Activated T-helper 2 cell treated with anti-CD3 and anti-CD28 coated beads, Interferon-gamma antibody, Interleukin-2, Interleukin-4, amounts not matched to agents 10 μg/mL and 5 μg/mL and 100 μg/mL, durations not matched to agents 14 hours and 24 hours and 36 hours (primary cell): ENCODE results near the gene CDH23. TPM values are rescaled to one million over a fixed set of nuclear protein-coding genes. Genes with fewer than 3 reads are reported as not detected.

Source experiments
- DNase-seq: peaks from one replicate; pipeline ENCODE4 v3.0.0; 2021; ENCODE audit warnings: low spot score
- H3K27ac Mint-ChIP-seq: one replicate; pipeline ENCODE4 v1.8.0; 2021; ENCODE audit warnings: mixed read lengths
- H3K27me3 Mint-ChIP-seq: one replicate; pipeline ENCODE4 v1.8.0; 2021; ENCODE audit warnings: low read depth, mixed read lengths
- H3K36me3 Mint-ChIP-seq: one replicate; pipeline ENCODE4 v1.8.0; 2021; ENCODE audit warnings: low read depth, mixed read lengths
- H3K4me1 Mint-ChIP-seq: one replicate; pipeline ENCODE4 v1.8.0; 2021; ENCODE audit warnings: low read depth, mixed read lengths
- H3K4me3 Mint-ChIP-seq: one replicate; pipeline ENCODE4 v1.8.0; 2021; ENCODE audit warnings: low read depth, mild to moderate bottlenecking, moderate library complexity, mixed read lengths
- H3K9me3 Mint-ChIP-seq: one replicate; pipeline ENCODE4 v1.8.0; 2021; ENCODE audit warnings: mixed read lengths
- intact Hi-C: fragments of 100-400 bp; cut with micrococcal nuclease; formaldehyde crosslinking; loops from one replicate; pipeline ENCODE4 v1.15.1; 2023
- total RNA-seq: library from RNA; stranded (reverse); gene quantifications from 2 replicates; pipeline ENCODE4 v1.2.3, GENCODE V29; 2022

Gene CDH23
- total RNA-seq, 1 donor from 2014 or later, result 0.55 TPM

DNA sequence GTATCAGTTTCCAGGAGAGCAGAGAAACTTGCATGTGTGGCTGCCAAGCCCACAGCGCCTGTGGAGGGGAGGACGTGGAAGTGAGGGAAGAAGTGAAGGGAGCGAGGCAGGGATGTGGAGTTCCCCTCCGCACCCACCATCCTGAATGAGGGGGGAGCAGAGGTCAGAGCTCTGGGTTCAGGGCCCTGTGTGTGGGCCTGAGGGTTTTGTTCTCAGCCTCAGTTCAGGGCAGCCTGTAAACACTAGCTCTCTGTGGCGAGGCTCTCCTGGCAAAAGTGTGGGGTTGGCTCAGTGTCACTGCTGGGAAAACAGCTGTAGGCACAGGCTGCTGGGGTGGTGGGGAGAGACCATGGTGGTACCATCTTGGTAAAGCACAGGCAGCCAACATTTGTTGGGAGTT is 214.4 kb downstream of the CDH23 start:
- Mint-ChIP-seq H3K27ac (no peak overlapping the region), H3K4me1 (peaks cover 4% of the 10 kb centered on the region), H3K4me3 (no peak overlapping the region), H3K9me3 (no peaks in the 10 kb centered on the region), H3K36me3 (no peaks in the 10 kb centered on the region), H3K27me3 (peaks cover 3% of the 10 kb centered on the region)
- intact Hi-C loops, result no loop called here
- no peak for DNase-seq

DNA sequence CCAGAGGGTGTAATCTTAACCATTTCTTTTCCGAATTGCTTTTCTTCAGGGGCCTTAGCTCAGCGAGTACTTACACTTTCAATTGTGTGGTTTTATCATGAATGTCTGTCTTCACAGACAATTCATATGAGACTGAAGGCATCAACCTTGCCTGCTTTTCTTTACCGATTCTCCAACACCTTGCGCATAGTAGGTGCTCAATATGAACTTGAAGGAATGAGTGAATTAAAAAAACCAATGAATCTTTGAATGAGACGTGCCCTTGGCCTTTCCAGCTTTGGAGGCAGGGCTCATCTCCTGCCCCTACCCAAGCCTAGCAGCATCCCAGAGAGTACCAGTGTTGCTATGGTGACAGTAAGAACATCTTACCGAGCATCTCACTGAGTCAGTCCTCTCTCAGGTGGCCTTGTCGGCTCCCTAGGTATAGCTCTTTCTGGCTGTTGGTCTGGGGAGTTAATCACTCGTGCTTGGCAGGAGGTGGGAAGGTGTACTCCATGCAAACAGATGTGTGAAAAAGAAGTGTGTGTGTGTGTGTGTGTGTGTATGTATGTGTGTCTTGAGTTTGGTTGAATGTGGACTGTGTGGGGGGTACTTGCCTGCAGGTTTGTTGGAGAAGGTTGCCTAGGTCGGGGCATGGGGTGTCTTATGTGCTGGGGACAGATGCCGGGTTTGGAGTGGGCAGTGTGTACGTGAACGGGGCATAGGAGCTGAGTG is 215.1 kb downstream of the CDH23 start:
- Mint-ChIP-seq H3K9me3 (no peaks in the 10 kb centered on the region), H3K27ac (no peak overlapping the region), H3K36me3 (no peaks in the 10 kb centered on the region), H3K4me3 (no peak overlapping the region), H3K4me1 (no peaks in the 10 kb centered on the region), H3K27me3 (no peaks in the 10 kb centered on the region)
- DNase-seq, result no peak
- intact Hi-C loops, result no loop called here

DNA sequence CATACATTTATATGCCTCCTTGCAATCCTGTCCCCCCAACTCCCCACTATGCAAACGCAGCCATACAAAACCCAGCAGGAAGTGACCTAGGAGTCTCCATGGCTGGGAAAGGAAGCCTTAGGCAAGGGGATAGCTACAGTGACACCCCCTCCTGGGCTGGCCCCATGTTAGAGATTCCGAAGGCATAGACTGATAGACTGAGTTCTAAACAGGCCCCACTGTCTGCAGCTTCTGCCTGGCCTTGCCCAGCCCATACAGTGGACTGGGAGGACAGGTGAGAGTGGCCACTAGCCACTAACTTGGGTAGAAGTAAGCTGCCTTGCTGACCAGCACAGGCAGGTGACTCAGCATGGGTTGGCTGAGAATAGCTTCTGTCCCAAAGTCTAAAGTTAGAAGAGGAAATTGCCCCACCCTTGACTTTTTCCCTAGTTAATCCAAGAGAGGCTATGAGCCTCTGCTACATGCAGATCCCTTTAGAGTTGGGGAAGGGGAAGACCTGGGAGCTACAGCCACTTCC is 216.6 kb downstream of the CDH23 start:
- no peaks in the 10 kb centered on the region for H3K4me1 Mint-ChIP-seq
- H3K9me3 Mint-ChIP-seq, result no peaks in the 10 kb centered on the region
- intact Hi-C loops, result no loop called here
- no peak overlapping the region for H3K27ac Mint-ChIP-seq
- H3K4me3 Mint-ChIP-seq, result no peak overlapping the region
- no peaks in the 10 kb centered on the region for H3K36me3 Mint-ChIP-seq
- H3K27me3 Mint-ChIP-seq, result no peaks in the 10 kb centered on the region
- DNase-seq, result no peak

DNA sequence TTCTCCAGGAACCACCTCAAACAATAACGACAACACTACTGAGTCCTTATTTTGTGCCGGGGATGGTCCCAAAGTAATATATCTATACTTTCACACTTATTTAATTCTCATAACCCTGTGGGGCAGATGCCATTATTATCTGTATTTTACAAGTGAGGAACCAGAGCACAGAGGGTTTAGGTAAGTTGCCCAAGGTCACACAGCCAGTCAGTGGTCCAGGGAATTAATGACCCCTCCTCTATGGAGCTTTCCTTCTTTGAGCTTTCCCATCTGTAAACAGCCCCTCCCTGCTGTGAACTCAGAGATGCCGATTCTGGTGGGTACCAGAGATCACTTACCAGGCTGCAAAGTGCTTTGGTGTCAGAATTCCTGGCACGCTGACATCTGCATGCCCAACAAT is 217.2 kb downstream of the CDH23 start:
- Mint-ChIP-seq H3K27me3 (no peaks in the 10 kb centered on the region), H3K9me3 (no peaks in the 10 kb centered on the region), H3K4me1 (no peaks in the 10 kb centered on the region), H3K4me3 (no peak overlapping the region), H3K27ac (no peak overlapping the region), H3K36me3 (no peaks in the 10 kb centered on the region)
- no peak for DNase-seq
- intact Hi-C loops, result no loop called here

DNA sequence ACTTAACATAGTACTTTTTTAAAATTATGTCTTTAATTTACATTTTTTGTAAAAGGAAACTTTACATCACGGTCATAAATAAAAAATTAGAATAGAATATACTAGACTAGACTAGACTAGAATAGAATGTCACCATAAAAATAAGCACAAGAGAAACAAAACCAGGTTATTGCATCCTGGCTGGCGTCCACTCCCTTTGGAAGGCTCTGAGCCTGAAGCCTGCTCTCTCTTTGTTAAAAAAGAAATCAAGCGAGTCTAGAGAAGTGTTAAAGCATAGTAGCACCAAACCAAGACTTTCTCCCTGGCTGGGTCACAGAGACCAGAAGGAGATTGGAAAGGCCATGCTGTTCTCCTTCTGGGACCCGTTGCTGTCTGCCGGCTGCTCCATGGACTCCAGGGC is 218.2 kb downstream of the CDH23 start:
- intact Hi-C loops, result no loop called here

DNA sequence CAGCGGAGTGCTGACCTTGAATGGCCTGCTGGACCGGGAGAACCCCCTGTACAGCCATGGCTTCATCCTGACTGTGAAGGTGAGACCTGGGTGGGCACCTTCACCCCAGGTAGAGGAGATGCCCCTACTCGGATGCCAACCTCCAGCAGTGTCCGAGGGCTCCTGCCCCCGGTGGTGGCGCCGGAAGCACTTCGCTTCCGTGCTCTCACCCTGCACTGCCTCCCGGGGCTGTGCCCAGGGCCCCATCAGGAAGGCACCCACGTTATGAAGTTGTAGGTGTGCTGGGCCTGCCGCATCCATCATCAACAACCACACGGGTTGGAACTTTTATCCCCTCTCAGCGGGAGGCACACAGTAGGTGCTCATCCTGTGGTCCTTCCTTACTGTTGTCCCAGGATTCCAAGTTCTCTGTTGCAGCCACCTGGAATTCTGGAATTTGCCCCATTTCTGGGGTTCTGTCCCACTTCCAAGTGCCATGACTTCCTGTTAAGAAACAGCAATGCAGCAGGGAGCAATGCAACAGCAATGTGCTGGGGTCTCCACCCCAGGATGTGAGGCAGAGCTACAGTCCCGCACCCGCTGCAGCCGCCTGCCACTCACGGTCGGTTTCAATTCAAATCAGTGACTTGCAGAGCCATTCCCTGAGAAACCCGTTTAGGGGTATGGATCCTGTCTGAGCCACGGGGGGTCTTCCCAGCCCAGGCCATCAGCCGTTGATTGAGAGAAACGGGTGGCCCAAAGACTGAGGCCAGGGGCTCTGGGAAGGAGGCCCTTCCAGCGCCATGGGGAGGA is 219.0 kb downstream of the CDH23 start:
- Mint-ChIP-seq H3K9me3 (no peaks in the 10 kb centered on the region), H3K27me3 (no peaks in the 10 kb centered on the region), H3K4me3 (no peak overlapping the region), H3K27ac (no peak overlapping the region), H3K4me1 (no peaks in the 10 kb centered on the region), H3K36me3 (no peaks in the 10 kb centered on the region)
- intact Hi-C loops, result no loop called here
- DNase-seq, result no peak

More for the DNA sequence above, 218.2 kb downstream of the CDH23 start:
- no peaks in the 10 kb centered on the region for H3K4me1 Mint-ChIP-seq
- H3K36me3 Mint-ChIP-seq, result no peaks in the 10 kb centered on the region
- H3K4me3 Mint-ChIP-seq, result no peak overlapping the region
- no peaks in the 10 kb centered on the region for H3K27me3 Mint-ChIP-seq
- no peak for DNase-seq
- no peaks in the 10 kb centered on the region for H3K9me3 Mint-ChIP-seq
- H3K27ac Mint-ChIP-seq, result no peak overlapping the region

DNA sequence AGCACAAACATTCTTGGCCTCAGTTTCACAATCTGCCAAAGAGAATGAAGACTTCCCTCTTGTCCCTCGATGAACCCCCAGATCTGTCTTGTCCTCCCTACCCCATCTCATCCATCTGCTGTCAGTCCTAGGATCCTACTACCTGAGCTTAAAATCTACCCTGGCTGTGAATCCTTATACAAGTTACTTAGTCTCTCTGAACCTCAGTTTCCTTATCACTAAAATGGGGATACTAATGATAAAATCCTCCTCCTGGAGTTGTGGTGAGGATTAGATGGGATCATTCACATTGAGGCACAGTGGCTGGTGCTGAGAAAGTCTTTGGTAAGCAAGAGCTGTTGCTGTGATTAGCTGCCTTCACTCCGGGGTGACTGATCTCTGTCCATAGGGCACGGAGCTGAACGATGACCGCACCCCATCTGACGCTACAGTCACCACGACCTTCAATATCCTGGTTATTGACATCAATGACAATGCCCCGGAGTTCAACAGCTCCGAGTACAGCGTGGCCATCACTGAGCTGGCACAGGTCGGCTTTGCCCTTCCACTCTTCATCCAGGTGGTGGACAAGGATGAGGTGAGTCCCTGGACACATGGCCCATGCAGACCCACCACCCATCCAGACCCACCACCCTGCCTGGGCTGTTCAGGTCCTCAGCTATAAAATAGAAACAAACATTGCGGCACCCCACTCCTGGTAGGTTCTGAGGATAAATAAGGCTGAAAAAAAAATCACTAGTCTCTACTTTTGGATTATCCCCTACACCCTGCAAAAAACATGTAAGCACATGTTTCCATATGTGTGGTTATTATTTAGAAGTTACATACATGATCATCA is 220.3 kb downstream of the CDH23 start:
- intact Hi-C loops, result no loop called here
- Mint-ChIP-seq H3K27ac (no peak overlapping the region), H3K4me1 (no peaks in the 10 kb centered on the region), H3K36me3 (no peaks in the 10 kb centered on the region), H3K4me3 (no peak overlapping the region), H3K9me3 (no peaks in the 10 kb centered on the region), H3K27me3 (no peaks in the 10 kb centered on the region)
- no peak for DNase-seq

DNA sequence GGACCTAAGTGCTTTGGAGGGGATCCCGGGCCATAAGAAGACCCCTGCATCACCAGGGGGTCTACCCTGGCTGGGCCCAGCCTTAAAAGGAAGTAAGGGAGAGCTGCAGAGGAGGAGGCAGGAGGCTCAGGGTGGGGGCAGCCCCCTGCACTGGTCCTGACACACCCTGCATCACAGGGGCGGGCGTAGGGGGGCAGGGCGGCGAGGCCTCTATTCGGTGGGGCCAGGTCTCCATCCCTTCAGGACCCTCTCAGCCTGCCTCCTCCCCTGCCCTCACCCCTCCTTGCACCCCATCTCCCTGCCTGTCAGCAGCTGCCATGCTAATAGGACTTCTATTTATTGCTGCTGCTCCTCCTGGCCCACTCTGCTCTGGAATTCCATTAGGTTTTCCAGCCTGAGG is 221.5 kb downstream of the CDH23 start:
- Mint-ChIP-seq H3K27ac (no peak overlapping the region), H3K4me3 (no peak overlapping the region), H3K9me3 (no peaks in the 10 kb centered on the region), H3K4me1 (no peaks in the 10 kb centered on the region), H3K27me3 (no peaks in the 10 kb centered on the region), H3K36me3 (no peaks in the 10 kb centered on the region)
- no peak for DNase-seq
- intact Hi-C loops, result no loop called here

DNA sequence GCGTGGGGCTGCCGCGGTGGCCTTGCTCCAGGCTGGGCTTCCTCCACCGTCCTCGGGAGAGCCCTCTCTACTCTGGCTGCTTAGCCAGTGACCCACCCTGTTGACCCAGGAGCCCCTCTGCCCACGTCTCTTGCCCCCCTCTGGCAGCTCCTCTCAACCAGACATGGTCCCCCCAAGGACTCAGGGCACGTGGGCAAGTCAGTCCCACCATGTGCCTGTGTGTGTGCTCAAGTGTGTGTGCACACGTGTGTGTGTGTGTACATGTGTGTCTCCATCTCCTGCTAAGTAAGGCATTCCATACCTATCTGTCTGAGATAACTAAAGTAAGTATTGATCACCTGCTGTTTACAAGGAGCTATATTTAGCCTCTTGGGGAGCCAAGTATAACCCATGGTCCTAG is 221.9 kb downstream of the CDH23 start:
- intact Hi-C loops, result no loop called here
- DNase-seq, result no peak
- Mint-ChIP-seq H3K4me3 (no peak overlapping the region), H3K27ac (no peak overlapping the region), H3K4me1 (no peaks in the 10 kb centered on the region), H3K9me3 (no peaks in the 10 kb centered on the region), H3K27me3 (no peaks in the 10 kb centered on the region), H3K36me3 (no peaks in the 10 kb centered on the region)

DNA sequence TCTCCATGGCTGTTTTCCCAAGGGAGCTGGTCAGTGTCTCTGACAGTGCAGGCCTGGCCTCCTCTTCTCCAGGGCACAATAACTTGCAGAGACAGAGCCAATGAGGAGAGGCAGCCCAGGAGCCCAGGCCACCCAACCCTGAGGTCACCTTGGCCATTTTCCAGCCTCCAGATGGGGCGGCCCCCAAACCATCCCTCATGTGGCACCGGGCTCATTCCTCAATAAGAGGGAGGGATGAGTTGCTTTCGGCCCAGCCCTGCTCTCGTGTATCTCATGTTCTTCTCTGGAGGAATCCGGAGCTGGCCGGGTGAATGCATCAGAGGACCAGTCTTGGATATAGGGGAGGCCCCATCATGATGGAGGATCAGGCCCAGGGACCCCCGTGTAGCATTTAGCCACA is 223.9 kb downstream of the CDH23 start:
- no peaks in the 10 kb centered on the region for H3K36me3 Mint-ChIP-seq
- no peak overlapping the region for H3K27ac Mint-ChIP-seq
- intact Hi-C loops, result no loop called here
- H3K4me1 Mint-ChIP-seq, result no peaks in the 10 kb centered on the region
- no peaks in the 10 kb centered on the region for H3K27me3 Mint-ChIP-seq
- DNase-seq, result no peak
- H3K4me3 Mint-ChIP-seq, result no peak overlapping the region
- H3K9me3 Mint-ChIP-seq, result no peaks in the 10 kb centered on the region

DNA sequence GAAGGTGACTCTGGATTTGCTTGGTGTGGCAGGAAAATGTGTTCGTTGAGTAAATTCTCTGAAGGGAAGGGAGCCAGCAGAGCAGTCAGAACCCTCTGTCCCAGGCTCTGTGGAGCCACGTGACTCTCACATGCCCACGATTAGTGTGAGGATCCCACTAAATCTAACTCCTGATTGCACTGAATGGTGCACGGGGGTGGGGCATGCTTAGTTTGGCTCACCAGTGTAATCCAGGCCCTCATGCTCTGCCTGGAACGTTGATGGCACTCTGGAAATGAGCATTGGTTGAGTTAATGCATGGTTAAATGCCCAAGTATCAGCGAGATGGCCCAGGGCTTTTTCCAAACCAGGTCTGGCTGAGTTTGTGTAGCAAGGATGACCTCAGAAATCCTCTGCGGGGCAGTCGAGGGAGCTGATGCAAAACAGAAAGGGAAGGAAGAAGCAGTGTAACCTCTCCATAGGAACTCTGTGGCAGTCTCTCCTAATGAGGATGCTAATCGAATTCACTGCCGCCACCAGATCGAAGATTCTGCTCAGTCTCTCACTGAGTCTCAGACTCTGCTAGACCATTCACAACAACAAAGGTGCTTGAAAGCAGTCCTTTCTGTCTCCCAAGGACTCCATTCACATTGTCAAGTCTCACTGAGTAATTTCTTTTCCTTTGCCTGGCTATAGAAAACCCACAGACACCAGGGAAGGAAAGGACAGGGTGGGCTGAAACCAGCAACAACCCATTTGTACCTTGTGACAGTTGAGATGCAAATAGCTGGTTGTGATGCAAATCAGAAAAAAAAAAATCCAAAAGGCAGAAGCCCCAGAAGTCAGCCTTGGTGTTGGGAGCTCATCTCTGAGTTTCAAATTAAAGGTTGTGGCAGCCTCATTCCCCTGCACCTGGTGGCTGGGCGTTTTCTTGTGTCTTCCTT is 224.8 kb downstream of the CDH23 start:
- H3K4me1 Mint-ChIP-seq, result no peaks in the 10 kb centered on the region
- intact Hi-C loops, result no loop called here
- DNase-seq, result no peak
- H3K9me3 Mint-ChIP-seq, result no peaks in the 10 kb centered on the region
- no peak overlapping the region for H3K4me3 Mint-ChIP-seq
- no peak overlapping the region for H3K27ac Mint-ChIP-seq
- H3K27me3 Mint-ChIP-seq, result no peaks in the 10 kb centered on the region
- H3K36me3 Mint-ChIP-seq, result no peaks in the 10 kb centered on the region

DNA sequence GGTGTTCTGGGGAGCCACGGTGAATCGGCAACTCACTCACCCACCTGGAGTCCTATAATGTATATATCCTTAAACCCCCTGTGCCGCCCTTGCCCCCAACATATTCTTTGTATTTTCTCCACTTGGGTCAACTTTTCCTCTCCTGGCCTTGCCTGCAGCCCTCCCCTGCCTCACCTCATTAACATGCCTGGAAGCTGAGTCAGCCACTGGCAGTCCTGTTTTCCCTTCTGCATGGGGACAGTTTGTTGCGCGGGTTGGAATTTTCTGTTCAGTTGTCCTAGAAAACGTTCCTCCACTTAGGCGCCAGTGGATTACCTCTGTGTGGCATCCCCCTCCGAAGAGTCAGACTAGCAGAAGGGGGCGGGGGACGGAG is 225.4 kb downstream of the CDH23 start:
- no peak overlapping the region for H3K27ac Mint-ChIP-seq
- no peaks in the 10 kb centered on the region for H3K9me3 Mint-ChIP-seq
- no peak for DNase-seq
- no peaks in the 10 kb centered on the region for H3K36me3 Mint-ChIP-seq
- H3K4me3 Mint-ChIP-seq, result no peak overlapping the region
- H3K27me3 Mint-ChIP-seq, result no peaks in the 10 kb centered on the region
- intact Hi-C loops, result no loop called here
- no peaks in the 10 kb centered on the region for H3K4me1 Mint-ChIP-seq
